Measurements from ENCODE around the gene FAM174C.
A peak's percentile ranks its signal among the peaks of the same experiment; 100 is the strongest.

FAM174C gene

GRCh38 chr19:1275260-1275975 lies at the start of gene FAM174C:
FAM174C (plus strand) TSS chr19:1275530; CDS start chr19:1275550, 20 bp downstream.
- peaks cover 74% of the 10 kb centered on the region for H3K4me1 Mint-ChIP-seq (ENCODE audit: low read depth)
- H3K36me3 Mint-ChIP-seq (ENCODE audit: low read depth), result peaks cover 92% of the 10 kb centered on the region
- no peaks in the 10 kb centered on the region for H3K27me3 Mint-ChIP-seq
- H3K4me3 Mint-ChIP-seq, result peak within 1 kb of the TSS; percentile 79
- no peaks in the 10 kb centered on the region for H3K9me3 Mint-ChIP-seq
- intact Hi-C loops (cut with micrococcal nuclease), result no loop called here
- H3K27ac Mint-ChIP-seq, result peak within 1 kb of the TSS; percentile 90

- no peak overlapping the region for H3K4me3 Mint-ChIP-seq
- no peak overlapping the region for H3K27ac Mint-ChIP-seq
- H3K9me3 Mint-ChIP-seq, result no peaks in the 10 kb centered on the region
- peaks cover 76% of the 10 kb centered on the region for H3K36me3 Mint-ChIP-seq (ENCODE audit: low read depth)
- peaks cover 19% of the 10 kb centered on the region for H3K4me1 Mint-ChIP-seq (ENCODE audit: low read depth)
- H3K27me3 Mint-ChIP-seq, result no peaks in the 10 kb centered on the region
- intact Hi-C loops (cut with micrococcal nuclease), result no loop called here
These were observed 49.2 kb upstream of the FAM174C start for GRCh38 chr19:1226227-1226518.

GRCh38 chr19:1226522-1227303 lies 48.6 kb upstream of the FAM174C start:
- H3K27ac Mint-ChIP-seq, result no peak overlapping the region
- intact Hi-C loops (cut with micrococcal nuclease), result no loop called here

GRCh38 chr19:1227304-1228054 lies 47.9 kb upstream of the FAM174C start:
- Mint-ChIP-seq H3K27me3 (peaks cover 3% of the 10 kb centered on the region), H3K4me1 (ENCODE audit: low read depth) (peaks cover 30% of the 10 kb centered on the region), H3K4me3 (no peak overlapping the region), H3K27ac (no peak overlapping the region), H3K9me3 (no peaks in the 10 kb centered on the region), H3K36me3 (ENCODE audit: low read depth) (peaks cover 63% of the 10 kb centered on the region)
- intact Hi-C loops (cut with micrococcal nuclease), result no loop called here

More at GRCh38 chr19:1226522-1227303, 48.6 kb upstream of the FAM174C start:
- Mint-ChIP-seq H3K4me1 (ENCODE audit: low read depth) (peaks cover 23% of the 10 kb centered on the region), H3K36me3 (ENCODE audit: low read depth) (peaks cover 70% of the 10 kb centered on the region), H3K9me3 (no peaks in the 10 kb centered on the region), H3K27me3 (peaks cover 3% of the 10 kb centered on the region), H3K4me3 (no peak overlapping the region)

- Mint-ChIP-seq H3K27ac (no peak overlapping the region), H3K4me1 (ENCODE audit: low read depth) (peaks cover 30% of the 10 kb centered on the region), H3K4me3 (no peak overlapping the region)
These were observed 47.0 kb upstream of the FAM174C start for GRCh38 chr19:1228161-1228957.

GRCh38 chr19:1229056-1229923 lies 46.0 kb upstream of the FAM174C start:
- Mint-ChIP-seq H3K4me1 (ENCODE audit: low read depth) (peaks cover 25% of the 10 kb centered on the region), H3K27ac (no peak overlapping the region), H3K4me3 (no peak overlapping the region), H3K27me3 (peaks cover 15% of the 10 kb centered on the region), H3K9me3 (no peaks in the 10 kb centered on the region), H3K36me3 (ENCODE audit: low read depth) (peaks cover 45% of the 10 kb centered on the region)
- intact Hi-C loops (cut with micrococcal nuclease), result no loop called here

More at GRCh38 chr19:1228161-1228957, 47.0 kb upstream of the FAM174C start:
- Mint-ChIP-seq H3K27me3 (peaks cover 6% of the 10 kb centered on the region), H3K9me3 (no peaks in the 10 kb centered on the region), H3K36me3 (ENCODE audit: low read depth) (peaks cover 54% of the 10 kb centered on the region)
- intact Hi-C loops (cut with micrococcal nuclease), result no loop called here

GRCh38 chr19:1229924-1230782 lies 45.2 kb upstream of the FAM174C start:
- Mint-ChIP-seq H3K4me1 (ENCODE audit: low read depth) (peaks cover 16% of the 10 kb centered on the region), H3K27ac (no peak overlapping the region), H3K4me3 (no peak overlapping the region), H3K9me3 (no peaks in the 10 kb centered on the region), H3K36me3 (ENCODE audit: low read depth) (peaks cover 36% of the 10 kb centered on the region), H3K27me3 (peaks cover 19% of the 10 kb centered on the region)
- intact Hi-C loops (cut with micrococcal nuclease), result no loop called here

GRCh38 chr19:1230783-1231489 lies 44.4 kb upstream of the FAM174C start:
- intact Hi-C loops (cut with micrococcal nuclease), result no loop called here
- peaks cover 11% of the 10 kb centered on the region for H3K4me1 Mint-ChIP-seq (ENCODE audit: low read depth)
- H3K4me3 Mint-ChIP-seq, result no peak overlapping the region
- H3K9me3 Mint-ChIP-seq, result no peaks in the 10 kb centered on the region
- H3K36me3 Mint-ChIP-seq (ENCODE audit: low read depth), result peaks cover 28% of the 10 kb centered on the region
- no peak overlapping the region for H3K27ac Mint-ChIP-seq
- H3K27me3 Mint-ChIP-seq, result peaks cover 27% of the 10 kb centered on the region

GRCh38 chr19:1231729-1232637 lies 43.3 kb upstream of the FAM174C start:
- intact Hi-C loops (cut with micrococcal nuclease), result no loop called here
- H3K27me3 Mint-ChIP-seq, result peaks cover 35% of the 10 kb centered on the region

GRCh38 chr19:1232652-1233072 lies 42.7 kb upstream of the FAM174C start:
- Mint-ChIP-seq H3K27me3 (peaks cover 39% of the 10 kb centered on the region), H3K27ac (no peak overlapping the region)
- intact Hi-C loops (cut with micrococcal nuclease), result no loop called here

More at GRCh38 chr19:1231729-1232637, 43.3 kb upstream of the FAM174C start:
- no peak overlapping the region for H3K4me3 Mint-ChIP-seq
- H3K27ac Mint-ChIP-seq, result peak overlapping the region; percentile 44
- H3K9me3 Mint-ChIP-seq, result no peaks in the 10 kb centered on the region
- H3K4me1 Mint-ChIP-seq (ENCODE audit: low read depth), result peaks cover 11% of the 10 kb centered on the region
- peaks cover 18% of the 10 kb centered on the region for H3K36me3 Mint-ChIP-seq (ENCODE audit: low read depth)

GRCh38 chr19:1233115-1233667 lies 42.1 kb upstream of the FAM174C start:
- Mint-ChIP-seq H3K27ac (no peak overlapping the region), H3K36me3 (ENCODE audit: low read depth) (peaks cover 6% of the 10 kb centered on the region), H3K4me1 (ENCODE audit: low read depth) (peaks cover 12% of the 10 kb centered on the region), H3K9me3 (no peaks in the 10 kb centered on the region), H3K4me3 (no peak overlapping the region), H3K27me3 (peaks cover 40% of the 10 kb centered on the region)
- intact Hi-C loops (cut with micrococcal nuclease), result no loop called here

More at GRCh38 chr19:1232652-1233072, 42.7 kb upstream of the FAM174C start:
- Mint-ChIP-seq H3K4me1 (ENCODE audit: low read depth) (peaks cover 11% of the 10 kb centered on the region), H3K9me3 (no peaks in the 10 kb centered on the region), H3K4me3 (no peak overlapping the region), H3K36me3 (ENCODE audit: low read depth) (peaks cover 11% of the 10 kb centered on the region)
